GM12892 (cell line): ENCODE results near the gene MOB3B.

ENCODE experiments used
- POLR2A ChIP-seq: IDR thresholded peaks from 2 replicates; pipeline ENCODE4 v1.6.1; 2011; ENCODE audit warnings: low read depth, low read length, control low read depth
- POLR2AphosphoS5 ChIP-seq: IDR thresholded peaks from 2 replicates; pipeline ENCODE4 v1.6.1; 2011; ENCODE audit warnings: low read depth, low read length, control low read depth

DNA sequence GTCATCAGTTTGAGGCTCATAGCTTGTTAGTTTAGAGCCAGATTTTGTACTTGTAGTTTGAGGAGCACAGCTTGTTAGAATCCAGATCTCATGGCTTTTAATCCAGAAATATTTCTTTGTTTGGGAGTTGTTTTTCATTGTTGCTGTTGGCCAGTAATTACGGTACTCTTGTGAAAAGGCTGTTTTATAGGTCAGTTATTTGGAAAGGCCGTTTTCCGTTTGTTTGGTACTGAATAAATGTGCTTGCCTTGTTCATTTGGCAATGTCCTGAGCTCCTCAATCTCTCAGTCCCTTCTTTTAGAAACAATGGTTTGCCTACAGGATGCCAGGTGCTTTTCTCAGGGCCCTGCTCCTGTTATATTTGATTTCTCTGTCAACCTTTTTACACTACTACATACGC, 4.5 kb upstream of the MOB3B start:
- TF ChIP-seq POLR2A = no peak
- TF ChIP-seq POLR2AphosphoS5 = no peak
